Measurements from ENCODE around the gene PRKAG1.

The PRKAG1 gene

GRCh38 chr12:48969833-48970701 lies 48.5 kb downstream of the PRKAG1 start:
- TF ChIP-seq GATA2 (IDR thresholded peaks at IDR 0.05; ENCODE audit: low read depth, low read length) (no peak), GATA3 (IDR thresholded peaks at IDR 0.05; ENCODE audit: low read depth, low read length) (no peak)

- TF ChIP-seq GATA3 (IDR thresholded peaks at IDR 0.05; ENCODE audit: low read depth, low read length), result no peak
- no peak for TF ChIP-seq GATA2 (IDR thresholded peaks at IDR 0.05; ENCODE audit: low read depth, low read length)
Measured at GRCh38 chr12:48969160-48969771, 49.3 kb downstream of the PRKAG1 start.

DNA sequence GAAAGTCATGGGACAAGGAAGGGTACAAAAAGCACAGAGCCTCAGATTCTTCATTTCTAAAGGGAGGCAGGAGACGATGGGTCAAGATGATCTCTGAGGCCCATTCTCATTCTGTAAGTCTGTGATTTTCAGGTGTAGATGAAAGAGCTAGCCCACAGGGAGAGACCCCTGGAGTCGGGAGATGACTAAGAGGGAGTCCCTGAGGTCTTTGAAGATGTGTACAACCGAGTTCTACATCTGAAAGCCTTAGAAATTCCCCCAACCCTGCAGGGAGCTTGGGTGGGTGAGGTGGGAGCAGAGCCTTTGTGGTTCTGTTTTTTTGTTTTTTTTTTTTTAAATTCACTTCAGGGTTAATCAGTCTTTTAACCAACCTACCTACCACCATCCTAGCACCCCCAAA lies 50.1 kb downstream of the PRKAG1 start:
- TF ChIP-seq GATA3 (IDR thresholded peaks at IDR 0.05; ENCODE audit: low read depth, low read length) (no peak), GATA2 (IDR thresholded peaks at IDR 0.05; ENCODE audit: low read depth, low read length) (no peak)

DNA sequence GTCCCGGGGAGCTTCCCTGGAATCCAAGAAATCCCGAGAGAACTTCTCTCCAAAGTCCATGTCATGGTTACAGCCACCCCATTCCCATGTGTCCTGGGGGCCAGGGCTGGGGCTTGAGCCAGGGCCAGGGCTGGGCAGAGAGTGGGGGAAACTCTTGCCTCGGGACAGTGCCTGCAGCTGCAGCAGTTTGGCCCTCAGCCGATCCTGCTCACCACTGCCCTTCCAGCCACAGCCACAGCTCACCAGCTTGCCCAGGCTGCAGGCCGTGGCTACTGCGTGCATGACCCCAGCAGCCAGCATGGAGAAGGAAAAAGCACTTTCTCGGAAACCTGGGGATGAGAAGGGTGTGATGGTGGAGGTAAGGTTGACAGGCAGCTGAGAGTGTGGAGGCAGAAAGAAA lies 50.6 kb downstream of the PRKAG1 start:
- TF ChIP-seq GATA2 (IDR thresholded peaks at IDR 0.05; ENCODE audit: low read depth, low read length), result no peak
- TF ChIP-seq GATA3 (IDR thresholded peaks at IDR 0.05; ENCODE audit: low read depth, low read length), result no peak

GRCh38 chr12:48966177-48966895 lies 52.2 kb downstream of the PRKAG1 start:
- TF ChIP-seq GATA3 (IDR thresholded peaks at IDR 0.05; ENCODE audit: low read depth, low read length), result no peak
- TF ChIP-seq GATA2 (IDR thresholded peaks at IDR 0.05; ENCODE audit: low read depth, low read length), result no peak

- TF ChIP-seq GATA2 (IDR thresholded peaks at IDR 0.05; ENCODE audit: low read depth, low read length) (no peak), GATA3 (IDR thresholded peaks at IDR 0.05; ENCODE audit: low read depth, low read length) (no peak)
Measured at GRCh38 chr12:48965298-48965838, 53.2 kb downstream of the PRKAG1 start.

DNA sequence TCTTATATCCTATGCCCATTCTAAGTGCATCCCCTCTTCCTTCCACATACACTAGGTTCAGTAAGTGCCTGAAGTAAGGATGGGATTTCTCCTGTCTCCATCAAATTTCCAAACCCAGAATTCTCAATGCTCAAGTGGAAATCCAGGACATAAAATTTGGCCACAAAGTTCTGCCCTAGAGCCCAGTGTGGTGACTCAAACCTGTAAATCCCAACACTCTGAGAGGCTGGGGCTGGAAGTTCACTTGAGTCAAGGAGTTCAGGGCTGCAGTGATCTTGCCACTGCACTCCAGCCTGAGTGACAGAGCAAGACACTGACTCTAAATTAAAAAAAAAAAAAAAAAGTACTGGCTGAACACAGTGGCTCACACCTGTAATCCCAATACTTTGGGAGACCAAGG lies 56.8 kb downstream of the PRKAG1 start:
- no peak for TF ChIP-seq GATA3 (IDR thresholded peaks at IDR 0.05; ENCODE audit: low read depth, low read length)
- no peak for TF ChIP-seq GATA2 (IDR thresholded peaks at IDR 0.05; ENCODE audit: low read depth, low read length)

- no peak for TF ChIP-seq GATA3 (IDR thresholded peaks at IDR 0.05; ENCODE audit: low read depth, low read length)
- TF ChIP-seq GATA2 (IDR thresholded peaks at IDR 0.05; ENCODE audit: low read depth, low read length), result no peak
Measured at GRCh38 chr12:48961331-48961730, 57.2 kb downstream of the PRKAG1 start.

- TF ChIP-seq GATA2 (IDR thresholded peaks at IDR 0.05; ENCODE audit: low read depth, low read length) (no peak), GATA3 (IDR thresholded peaks at IDR 0.05; ENCODE audit: low read depth, low read length) (no peak)
Measured at GRCh38 chr12:48960834-48961233, 57.7 kb downstream of the PRKAG1 start.

DNA sequence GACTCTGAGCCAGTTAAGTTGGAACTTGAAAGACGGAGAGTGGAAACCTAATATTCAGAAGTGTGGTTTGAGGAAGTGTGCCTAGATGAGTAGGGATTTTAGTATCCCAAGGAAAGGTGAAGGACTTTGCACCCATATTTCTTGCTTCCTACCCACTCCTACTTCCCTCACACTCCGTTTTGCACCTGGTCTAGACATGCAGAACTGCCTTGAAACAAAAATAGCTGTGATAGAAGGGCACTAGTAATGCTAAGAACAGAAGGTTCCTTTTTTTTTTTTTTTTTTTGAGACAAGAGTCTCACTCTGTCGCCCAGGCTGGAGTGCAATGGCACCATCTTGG lies 60.6 kb downstream of the PRKAG1 start:
- no peak for TF ChIP-seq GATA2 (IDR thresholded peaks at IDR 0.05; ENCODE audit: low read depth, low read length)
- no peak for TF ChIP-seq GATA3 (IDR thresholded peaks at IDR 0.05; ENCODE audit: low read depth, low read length)

GRCh38 chr12:48957141-48958048 lies 61.2 kb downstream of the PRKAG1 start, which contains the start of gene ARF3:
TSS of gene ARF3 (minus strand) at chr12:48957487. CDS start at chr12:48941095, 16,392 bp downstream.
- no peak for TF ChIP-seq GATA2 (IDR thresholded peaks at IDR 0.05; ENCODE audit: low read depth, low read length)
- TF ChIP-seq GATA3 (IDR thresholded peaks at IDR 0.05; ENCODE audit: low read depth, low read length), result no peak

DNA sequence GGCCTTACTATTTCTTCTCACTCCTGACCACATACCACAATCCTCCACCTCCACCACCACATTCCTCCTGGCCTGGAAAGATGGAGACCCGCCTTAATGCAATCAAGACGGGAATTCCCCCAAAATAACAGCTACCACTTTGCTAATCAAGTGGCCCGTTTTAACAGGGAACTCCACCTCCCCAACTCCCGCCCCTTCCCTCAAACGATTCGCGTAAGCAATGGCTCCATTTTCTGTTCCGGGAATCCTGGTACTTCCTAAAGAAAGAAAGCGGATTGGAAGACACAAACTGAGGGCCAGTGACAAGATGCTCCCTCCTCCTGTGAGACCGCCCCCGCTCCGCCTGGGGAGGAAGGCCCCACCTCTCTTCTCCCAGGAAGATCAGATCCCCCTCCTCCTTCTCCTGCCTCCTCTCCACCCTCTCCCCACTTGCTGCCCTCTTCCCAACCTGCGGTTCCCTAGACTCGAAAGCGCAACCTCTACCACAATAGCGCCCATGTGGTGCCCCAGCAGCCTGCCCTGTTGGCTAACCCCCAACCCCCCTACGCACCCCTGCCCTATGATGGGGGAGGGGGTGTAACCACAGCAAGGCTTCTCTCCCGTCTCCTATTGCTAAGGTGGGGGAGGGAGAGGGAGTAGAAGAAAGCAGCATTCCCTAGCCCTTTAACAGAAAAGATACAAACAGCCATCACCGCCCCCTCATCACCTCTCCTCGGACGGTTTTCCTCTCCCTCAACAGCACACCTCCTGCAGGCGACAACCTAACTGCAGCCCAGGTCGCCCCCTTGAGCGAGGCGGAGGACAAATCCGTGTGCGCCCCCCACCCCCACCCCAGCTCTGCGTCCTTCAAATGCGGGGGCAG lies 62.1 kb downstream of the PRKAG1 start:
- TF ChIP-seq GATA3 (IDR thresholded peaks at IDR 0.05; ENCODE audit: low read depth, low read length) (no peak), GATA2 (IDR thresholded peaks at IDR 0.05; ENCODE audit: low read depth, low read length) (no peak)

Measured in SH-SY5Y (cell line).